ENCODE data around the gene NAV2. TPM values are rescaled to one million over a fixed set of nuclear protein-coding genes. Genes with fewer than 3 reads are reported as not detected.

Gene NAV2
- total RNA-seq, 2 donors from 2014 or later: 26.4 to 35.5 TPM

- Histone ChIP-seq H3K27ac (no peak overlapping the region), H3K9me3 (no peaks in the 10 kb centered on the region), H3K4me1 (peaks cover 17% of the 10 kb centered on the region), H3K27me3 (peaks cover 0 to 38% of the 10 kb centered on the region in 2 donors), H3K36me3 (replicated peaks in 1 of 2; ENCODE audit: insufficient read depth in 1 of 2, low read depth in 2 of 2) (no peaks in the 10 kb centered on the region), H3K4me3 (no peak overlapping the region)
- no peak for ATAC-seq
- DNase-seq: no peak
- 13 to 14% methylated on average over 9 of the region's 9 CpGs for WGBS, 2 donors
- TF ChIP-seq CTCF (IDR thresholded peaks at IDR 0.05) (no peak), POLR2A (IDR thresholded peaks at IDR 0.05) (no peak)
- intact Hi-C loops (cut with DNase I): no loop called here
These were observed 445.1 kb downstream of the NAV2 start for GRCh38 chr11:20157728-20158127.

- no peaks in the 10 kb centered on the region for H3K9me3 ChIP-seq
- peaks cover 26% of the 10 kb centered on the region for H3K4me1 ChIP-seq
- H3K27me3 ChIP-seq: peaks cover 0 to 42% of the 10 kb centered on the region in 2 donors
- DNase-seq (peak; percentile 68 to 70 (median 70)), ATAC-seq (peak; percentile 72)
- H3K36me3 ChIP-seq (replicated peaks in 1 of 2; ENCODE audit: insufficient read depth in 1 of 2, low read depth in 2 of 2): no peaks in the 10 kb centered on the region
- intact Hi-C loops (cut with DNase I): no loop called here
- H3K4me3 ChIP-seq: no peak overlapping the region
- H3K27ac ChIP-seq: no peak overlapping the region
- no peak for TF ChIP-seq POLR2A (IDR thresholded peaks at IDR 0.05)
- TF ChIP-seq CTCF (IDR thresholded peaks at IDR 0.05): no peak
- 4 to 8% methylated on average over 24 to 33 of the region's 33 CpGs for WGBS, 2 donors
These were observed 446.1 kb downstream of the NAV2 start for GRCh38 chr11:20158597-20159257.

GRCh38 chr11:20159466-20160381 lies 447.1 kb downstream of the NAV2 start:
- Histone ChIP-seq H3K27me3 (peaks cover 0 to 42% of the 10 kb centered on the region in 2 donors), H3K4me3 (no peak overlapping the region), H3K36me3 (replicated peaks in 1 of 2; ENCODE audit: insufficient read depth in 1 of 2, low read depth in 2 of 2) (no peaks in the 10 kb centered on the region), H3K9me3 (no peaks in the 10 kb centered on the region), H3K27ac (no peak overlapping the region), H3K4me1 (peaks cover 26% of the 10 kb centered on the region)
- intact Hi-C loops (cut with DNase I): no loop called here
- ATAC-seq (no peak), DNase-seq (no peak)
- 5 to 6% methylated on average over 40 to 62 of the region's 65 CpGs for WGBS, 2 donors
- TF ChIP-seq CTCF (IDR thresholded peaks at IDR 0.05) (no peak), POLR2A (IDR thresholded peaks at IDR 0.05) (no peak)

- Histone ChIP-seq H3K9me3 (no peaks in the 10 kb centered on the region), H3K27ac (no peak within 1 kb of the TSS), H3K36me3 (replicated peaks in 1 of 2; ENCODE audit: insufficient read depth in 1 of 2, low read depth in 2 of 2) (no peaks in the 10 kb centered on the region), H3K4me3 (no peak within 1 kb of the TSS), H3K27me3 (peaks cover 0 to 42% of the 10 kb centered on the region in 2 donors), H3K4me1 (peaks cover 26% of the 10 kb centered on the region)
- WGBS, 2 donors: 5 to 8% methylated on average over 25 to 30 of the region's 30 CpGs
- ATAC-seq (no peak), DNase-seq (no peak)
- TF ChIP-seq CTCF (IDR thresholded peaks at IDR 0.05) (no peak), POLR2A (IDR thresholded peaks at IDR 0.05) (no peak)
- intact Hi-C loops (cut with DNase I): no loop called here
These were observed 448.0 kb downstream of the NAV2 start, which contains the start of gene DBX1 for GRCh38 chr11:20160425-20161229. DBX1 (minus strand) TSS chr11:20160475; CDS start chr11:20160324, 151 bp downstream.

Data from body of pancreas (tissue), 4 donors.